Stromal cell of bone marrow (primary cell): ENCODE measurements around the gene CTSK.
"Not testable (repeated sequence)": the region's sequence is repeated elsewhere in the genome, so short reads cannot be mapped to it uniquely, and the experiment has no call there.

Experiments used
- DNase-seq: peaks from one replicate; pipeline ENCODE4 v3.0.0-alpha.2; 2012; ENCODE audit warnings: low read depth

Gene CTSK

DNA sequence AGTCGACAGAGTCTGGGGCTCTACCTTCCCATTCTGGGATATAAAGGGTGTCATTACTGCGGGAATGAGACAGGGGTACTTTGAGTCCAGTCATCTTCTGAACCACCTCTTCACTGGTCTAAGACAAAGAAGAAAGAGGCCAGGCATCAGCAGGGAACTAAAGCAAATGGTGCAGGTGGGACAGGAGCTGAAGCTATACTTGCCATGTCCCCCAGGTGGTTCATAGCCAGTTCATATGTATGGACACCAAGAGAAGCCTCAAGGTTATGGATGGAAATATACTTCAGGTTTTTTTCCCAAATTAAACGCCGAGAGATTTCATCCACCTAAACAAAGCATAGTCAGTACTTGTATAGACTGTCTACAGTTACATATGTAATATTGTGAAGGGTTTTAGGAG is 2.2 kb downstream of the CTSK start:
- no peak for DNase-seq

- DNase-seq, result no peak
Measured at GRCh38 chr1:150804671-150805070, 3.4 kb downstream of the CTSK start.

DNA sequence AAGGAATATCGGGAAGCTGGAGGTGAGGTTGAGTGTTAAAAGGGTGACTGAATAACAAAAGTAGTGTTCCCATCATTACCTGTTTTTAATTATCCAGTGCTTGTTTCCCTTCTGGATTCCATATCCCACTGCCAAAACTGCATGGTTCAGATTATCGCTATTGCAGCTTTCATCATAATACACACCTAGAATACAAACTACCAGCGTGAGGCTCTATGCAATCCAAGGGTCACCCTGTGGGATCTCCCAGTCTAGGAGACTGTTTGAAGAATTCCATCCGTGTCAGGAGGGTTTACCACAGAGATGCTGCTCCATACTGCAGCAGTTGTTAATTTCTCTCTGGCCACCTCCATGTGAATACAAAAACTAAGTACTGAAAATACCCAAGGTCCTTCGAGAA is 9.0 kb downstream of the CTSK start:
- no peak for DNase-seq

GRCh38 chr1:150798525-150798924 is 9.5 kb downstream of the CTSK start:
- no peak for DNase-seq

- DNase-seq, result no peak
Measured at GRCh38 chr1:150796374-150796773, 11.7 kb downstream of the CTSK start.

DNA sequence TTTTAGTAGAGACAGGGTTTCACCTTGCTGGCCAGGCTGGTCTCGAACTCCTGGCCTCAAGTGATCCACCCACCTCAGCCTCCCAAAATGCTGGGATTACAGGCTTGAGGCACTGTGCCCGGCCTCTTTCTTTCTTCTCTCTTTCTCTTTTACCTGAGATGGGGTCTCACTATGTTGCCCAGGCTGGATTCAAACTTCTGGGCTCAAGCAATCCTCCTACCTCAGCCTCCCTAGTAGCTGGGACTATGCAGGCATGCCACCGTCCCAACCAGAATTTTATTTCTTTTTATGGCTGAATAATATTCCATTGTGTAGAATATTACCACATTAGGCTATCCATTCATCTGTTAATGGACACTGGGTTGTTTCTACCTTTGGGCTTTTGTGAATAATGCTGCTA is 14.3 kb downstream of the CTSK start:
- not testable (repeated sequence) for DNase-seq

DNA sequence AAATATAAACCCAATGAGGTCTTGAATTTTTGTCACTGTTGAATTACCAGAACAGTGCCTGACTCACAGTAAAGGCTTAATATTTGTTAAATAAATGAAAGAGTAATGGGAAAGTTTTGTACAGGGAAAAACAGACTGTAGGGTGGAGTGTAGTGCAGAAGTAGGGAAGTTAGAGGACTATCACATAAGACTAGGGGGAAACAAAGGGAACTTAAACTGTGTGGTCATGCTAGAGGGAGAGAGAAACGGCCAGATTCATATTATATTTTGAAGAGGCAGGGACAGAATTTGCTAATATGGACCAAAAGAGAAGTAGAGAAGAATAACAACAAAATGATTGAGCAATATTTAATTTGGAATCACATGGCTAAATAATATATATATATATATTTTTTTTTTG is 14.8 kb downstream of the CTSK start:
- no peak for DNase-seq

DNA sequence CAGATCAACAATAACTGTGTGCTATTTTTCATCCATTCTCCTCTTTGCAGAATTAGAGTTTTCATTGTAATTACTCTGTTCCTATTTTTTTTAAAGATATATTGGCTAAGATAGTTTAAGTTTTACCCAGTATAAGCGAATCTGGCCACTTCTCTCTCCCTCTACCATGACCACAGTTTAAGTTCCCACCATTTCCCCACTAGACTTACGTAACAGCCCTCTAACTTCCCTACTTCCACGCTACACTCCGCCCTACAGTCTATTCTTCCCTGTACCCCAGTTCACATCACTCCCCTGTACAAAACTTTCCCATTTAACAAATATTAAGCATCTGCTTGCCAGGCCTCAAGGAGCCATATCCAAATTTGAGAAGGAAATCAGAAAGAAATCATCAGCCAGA is 16.5 kb downstream of the CTSK start:
- no peak for DNase-seq

DNA sequence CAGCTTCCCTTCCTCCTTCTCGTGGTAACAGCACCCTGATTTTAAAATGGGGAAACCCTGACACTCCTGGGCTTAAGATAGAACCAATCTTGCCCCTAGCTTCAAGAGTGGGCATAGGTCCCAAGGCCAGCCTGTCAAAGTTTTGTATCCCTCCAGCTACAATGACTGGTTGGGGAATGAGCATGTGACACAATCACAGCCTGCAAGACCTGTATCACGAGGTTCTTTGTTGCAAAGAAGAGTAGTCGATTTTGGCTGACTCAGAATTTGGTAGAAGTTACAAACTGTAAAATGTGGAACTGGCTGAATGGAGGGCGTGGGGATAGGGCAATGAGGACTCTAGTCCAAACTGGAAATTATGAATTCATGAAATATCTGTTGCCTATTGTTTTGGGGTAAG is 18.7 kb downstream of the CTSK start:
- no peak for DNase-seq

- no peak for DNase-seq
Measured at GRCh38 chr1:150788946-150789345, 19.1 kb downstream of the CTSK start.

DNA sequence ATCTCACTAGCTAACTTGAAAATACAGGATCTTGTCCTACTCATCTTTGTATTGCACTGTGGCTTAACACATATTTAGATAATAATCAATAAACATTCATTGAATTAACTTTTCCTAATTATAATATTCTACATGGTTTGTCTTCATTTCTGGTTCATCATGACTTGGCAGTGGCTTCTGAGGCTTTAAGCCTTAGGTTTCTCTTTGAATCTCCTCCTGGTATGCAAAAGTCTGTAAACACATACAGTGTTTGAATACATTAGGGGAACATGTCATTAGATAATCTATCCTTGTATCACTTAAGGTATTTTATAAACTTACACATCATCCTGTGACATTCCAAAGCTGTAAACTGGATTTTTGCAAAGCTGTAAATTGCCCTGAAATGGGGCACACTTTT is 20.6 kb downstream of the CTSK start:
- no peak for DNase-seq

DNA sequence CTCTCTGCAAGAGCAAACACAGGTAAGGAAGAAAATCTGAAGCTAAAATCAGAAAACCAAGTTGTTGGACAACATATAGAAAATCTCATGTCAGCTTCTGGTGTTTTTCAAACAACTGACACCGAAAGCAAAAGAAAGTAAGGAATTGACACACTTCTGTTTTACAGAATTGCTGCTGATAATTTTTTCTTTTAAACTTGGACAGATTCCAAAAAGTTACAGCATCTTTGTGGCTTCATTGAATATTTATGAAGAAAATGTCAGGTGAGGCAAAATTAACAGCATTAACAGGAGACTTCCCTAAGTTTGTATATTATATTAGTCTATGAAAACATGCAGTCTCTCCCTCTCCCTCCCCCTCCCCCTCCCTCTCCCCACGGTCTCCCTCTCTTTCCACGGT is 27.6 kb downstream of the CTSK start:
- no peak for DNase-seq

DNA sequence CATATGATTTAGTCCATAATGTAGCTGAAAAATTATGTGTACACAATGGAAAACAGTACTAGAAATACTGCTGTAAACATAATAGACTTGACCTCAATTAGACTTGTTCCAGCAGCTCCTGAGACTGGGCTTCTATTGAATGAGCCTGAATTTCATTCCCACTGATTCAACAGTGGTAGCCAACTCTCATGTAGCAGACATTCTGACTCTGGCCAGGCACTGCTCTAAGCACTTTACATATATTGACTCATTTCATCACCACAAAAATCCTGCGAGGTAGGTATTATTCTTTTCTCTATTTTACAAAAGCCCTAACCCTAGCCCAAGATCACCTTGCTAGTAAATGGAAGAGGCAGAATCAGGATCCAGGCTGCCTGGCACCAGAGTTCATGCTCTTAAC is 29.7 kb downstream of the CTSK start:
- DNase-seq, result no peak

GRCh38 chr1:150777544-150777943 is 30.5 kb downstream of the CTSK start:
- DNase-seq, result no peak

DNA sequence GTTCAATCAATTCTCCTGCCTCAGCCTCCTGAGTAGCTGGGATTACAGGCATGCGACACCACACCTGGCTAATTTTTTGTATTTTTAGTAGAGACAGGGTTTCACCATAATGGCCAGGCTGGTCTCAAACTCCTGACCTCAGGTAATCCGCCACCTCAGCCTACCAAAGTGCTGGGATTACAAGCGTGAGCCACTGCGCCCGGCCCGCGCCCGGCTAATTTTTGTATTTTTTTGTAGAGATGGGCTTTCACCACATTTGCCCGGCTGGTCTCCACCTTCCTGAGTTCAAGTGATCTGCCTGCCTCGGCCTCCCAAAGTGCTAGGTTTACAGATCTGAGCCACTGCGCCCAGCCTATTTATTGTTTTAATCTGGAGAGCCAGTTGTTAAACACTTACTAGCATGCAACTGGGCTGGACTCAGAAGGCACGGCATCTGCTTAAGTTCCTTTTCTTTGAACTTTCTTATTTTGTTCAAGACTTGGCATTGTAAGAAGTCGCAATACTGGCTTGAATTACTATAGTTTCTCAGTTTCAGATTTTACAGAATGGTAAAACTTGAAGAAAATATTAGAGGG is 32.0 kb downstream of the CTSK start:
- not testable (repeated sequence) for DNase-seq

DNA sequence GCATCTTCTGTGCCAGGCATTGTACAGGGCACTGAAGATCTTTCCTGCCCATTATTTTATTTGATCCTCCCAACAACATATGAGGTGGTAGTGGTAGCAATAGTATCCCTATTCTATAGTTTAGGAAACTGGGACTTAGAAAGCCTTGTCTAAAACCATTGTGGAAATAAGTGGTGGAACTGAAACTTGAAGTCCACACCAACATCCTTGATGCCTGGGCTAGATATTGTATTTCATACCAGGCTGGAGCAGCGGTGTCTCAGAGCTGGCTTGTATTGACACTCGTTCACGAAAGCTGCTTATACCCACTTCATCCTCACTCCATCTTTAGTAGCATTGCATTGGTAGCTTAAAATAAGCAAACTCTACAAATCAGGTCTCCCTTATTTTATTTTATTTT is 32.8 kb downstream of the CTSK start:
- no peak for DNase-seq

DNA sequence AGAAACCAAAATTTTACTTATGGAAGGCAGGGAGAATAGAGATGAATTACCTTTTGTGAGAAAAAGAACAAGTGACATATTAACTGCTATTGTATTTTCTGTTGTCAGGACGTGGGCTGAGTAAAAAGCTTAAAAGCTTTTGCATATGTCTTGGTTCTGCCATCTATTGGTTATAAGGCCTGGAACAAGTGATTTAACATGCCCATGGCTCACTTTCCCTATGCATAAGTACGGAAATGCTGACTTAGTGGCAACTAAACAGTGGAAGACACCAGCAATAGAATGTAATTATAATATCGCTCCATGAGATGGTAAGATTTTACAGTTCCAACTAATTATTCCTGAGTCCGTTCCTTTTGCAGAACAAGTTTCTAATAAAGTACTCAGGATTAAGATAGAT is 35.7 kb downstream of the CTSK start:
- no peak for DNase-seq

DNA sequence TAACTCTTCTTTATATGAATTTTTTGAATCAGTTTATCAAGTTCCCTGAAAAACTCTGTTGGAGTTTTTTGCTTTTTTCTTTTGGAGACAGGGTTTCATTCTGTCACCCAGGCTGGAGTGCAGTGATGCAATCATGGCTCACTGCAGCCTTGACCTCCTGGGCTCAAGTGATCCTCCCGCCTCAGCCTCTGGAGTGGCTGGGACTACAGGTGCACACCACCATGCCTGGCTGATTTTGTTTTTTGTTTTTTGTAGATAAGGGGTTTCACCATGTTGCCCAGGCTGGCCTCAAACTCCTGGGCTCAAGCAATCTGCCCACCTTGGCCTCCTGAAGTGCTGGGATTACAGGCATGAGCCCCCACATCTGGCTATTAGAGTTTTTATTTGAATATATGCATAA is 40.4 kb downstream of the CTSK start:
- DNase-seq, result not testable (repeated sequence)

DNA sequence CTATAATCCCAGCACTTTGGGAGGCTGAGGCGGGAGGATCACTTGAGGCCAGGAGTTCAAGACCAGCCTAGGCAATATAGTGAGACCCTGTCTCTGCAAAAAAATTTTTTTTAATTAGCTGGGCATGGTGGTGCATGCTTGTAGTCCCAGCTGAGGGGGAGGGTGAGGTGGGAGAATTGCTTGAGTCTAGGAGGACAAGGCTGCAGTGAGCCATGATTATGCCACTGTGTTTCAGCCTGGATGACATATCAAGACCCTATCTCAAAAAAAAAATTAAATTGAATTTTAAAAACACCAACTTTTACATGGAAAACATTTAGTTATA is 42.1 kb downstream of the CTSK start:
- DNase-seq, result not testable (repeated sequence)

- DNase-seq, result no peak
Measured at GRCh38 chr1:150765296-150765976, 42.6 kb downstream of the CTSK start, which contains the start of gene CTSS. Gene CTSS (minus strand): TSS chr1:150765778. CDS start chr1:150764763, 1,015 bp downstream.

GRCh38 chr1:150764617-150765101 is 43.4 kb downstream of the CTSK start:
- DNase-seq, result peak; percentile 31

DNA sequence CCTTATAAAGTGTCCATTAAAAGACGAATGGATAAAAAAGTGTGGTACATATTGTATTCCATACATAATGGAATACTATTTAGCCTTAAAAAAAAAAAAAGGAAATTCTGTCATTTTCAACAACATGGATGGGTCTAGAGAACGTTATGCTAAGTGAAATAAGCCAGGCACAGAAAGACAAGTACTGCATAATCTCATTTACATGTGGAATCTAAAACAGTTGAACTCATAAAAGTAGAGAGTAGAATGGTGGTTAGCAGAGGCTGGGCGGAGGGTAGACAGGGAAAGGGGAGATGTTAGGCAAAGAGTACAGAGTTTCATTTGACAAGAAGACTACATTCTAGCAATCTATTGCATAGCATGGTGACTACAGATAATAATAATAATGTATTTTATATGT is 45.0 kb downstream of the CTSK start:
- DNase-seq, result no peak

DNA sequence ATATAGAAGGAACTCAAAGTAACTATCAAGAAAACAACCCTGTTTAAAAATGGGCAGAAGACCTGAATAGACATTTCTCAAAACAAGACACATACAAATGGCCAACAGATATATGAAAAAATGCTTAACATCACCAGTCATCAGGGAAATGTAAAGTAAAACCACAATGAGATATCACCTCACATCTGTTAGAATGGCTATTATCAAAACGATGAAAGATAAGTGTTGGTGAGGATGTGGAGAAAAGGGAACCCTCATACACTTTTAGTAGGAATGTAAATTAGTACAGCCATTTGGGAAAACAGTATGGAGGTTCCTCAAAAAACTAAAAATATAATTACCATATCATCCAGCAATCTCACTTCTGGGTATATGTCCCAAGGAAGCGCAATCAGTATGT is 45.5 kb downstream of the CTSK start:
- no peak for DNase-seq

GRCh38 chr1:150761801-150762200 is 46.3 kb downstream of the CTSK start:
- no peak for DNase-seq
